Neural cell (in vitro differentiated cells): ENCODE measurements around the gene LSM12. TPM values are rescaled to one million over a fixed set of nuclear protein-coding genes. Genes with fewer than 3 reads are reported as not detected.
A peak's percentile ranks its signal among the peaks of the same experiment; 100 is the strongest.

Source experiments
- H2AFZ ChIP-seq: fragments of 200-600, 300-800 bp; sonication (generic), shearing (Covaris generic); 2 replicates; pipeline ENCODE4 v1.6.0; 2014; ENCODE audit warnings: low read depth, mild to moderate bottlenecking, antibody characterized with exemption, low read length, moderate library complexity
- H3F3A ChIP-seq: fragments of 200-600 bp; shearing (Covaris generic); 2 replicates; pipeline ENCODE4 v1.6.1; 2016; ENCODE audit warnings: mild to moderate bottlenecking, moderate library complexity, mixed read lengths, antibody characterized with exemption, low read length; ENCODE audit not compliant: insufficient read depth, poor library complexity, severe bottlenecking
- H3K27ac ChIP-seq: fragments of 200-600, 300-800 bp; sonication (generic), shearing (Covaris generic); 2 replicates; pipeline ENCODE4 v1.5.1; 2014; ENCODE audit warnings: mild to moderate bottlenecking, low read length, moderate library complexity
- H3K27me3 ChIP-seq: fragments of 300-800, 200-600 bp; sonication (generic), shearing (Covaris generic); 2 replicates; pipeline ENCODE4 v1.6.0; 2014; ENCODE audit warnings: mild to moderate bottlenecking, low read depth, low read length, moderate library complexity; ENCODE audit not compliant: insufficient read depth
- H3K36me3 ChIP-seq: fragments of 300-800, 200-600 bp; sonication (generic), shearing (Covaris generic); 2 replicates; pipeline ENCODE4 v1.5.1; 2014; ENCODE audit warnings: mild to moderate bottlenecking, antibody characterized with exemption, low read length, moderate library complexity; ENCODE audit not compliant: insufficient read depth
- H3K4me2 ChIP-seq: fragments of 300-800, 200-600 bp; sonication (generic), shearing (Covaris generic); 2 replicates; pipeline ENCODE4 v1.6.0; 2014; ENCODE audit warnings: mild to moderate bottlenecking, low read length
- H3K4me3 ChIP-seq: fragments of 300-800, 200-600 bp; sonication (generic), shearing (Covaris generic); 2 replicates; pipeline ENCODE4 v1.5.1; 2014; ENCODE audit warnings: mild to moderate bottlenecking, low read length, moderate library complexity
- H3K79me2 ChIP-seq: fragments of 200-600 bp; shearing (Covaris generic); replicated peaks from 2 replicates; pipeline ENCODE4 v1.6.0; 2014; ENCODE audit warnings: mild to moderate bottlenecking, low read length, moderate library complexity; ENCODE audit not compliant: insufficient read depth
- H3K9ac ChIP-seq: fragments of 300-800, 200-600 bp; sonication (generic), shearing (Covaris generic); 2 replicates; pipeline ENCODE4 v1.6.1; 2016; ENCODE audit warnings: mild to moderate bottlenecking, low read length, mixed read lengths
- H3K9me2 ChIP-seq: fragments of 200-600 bp; shearing (Covaris generic); 2 replicates; pipeline ENCODE4 v1.6.1; 2016; ENCODE audit warnings: mild to moderate bottlenecking, low read length, mixed read lengths; ENCODE audit not compliant: insufficient read depth
- H3K9me3 ChIP-seq: fragments of 200-600, 300-800 bp; sonication (generic), shearing (Covaris generic); 2 replicates; pipeline ENCODE4 v1.6.1; 2016; ENCODE audit warnings: mild to moderate bottlenecking, mixed run types, low read length, moderate library complexity, mixed read lengths
- H4K20me1 ChIP-seq: fragments of 200-600 bp; shearing (Covaris generic); 2 replicates; pipeline ENCODE4 v1.6.1; 2016; ENCODE audit warnings: mild to moderate bottlenecking, mixed run types; ENCODE audit not compliant: insufficient read depth
- CTCF ChIP-seq: fragments of 450-650 bp; IDR thresholded peaks from 2 replicates; pipeline ENCODE4 v1.5.1; 2014; ENCODE audit warnings: antibody characterized with exemption, mild to moderate bottlenecking, moderate library complexity; ENCODE audit not compliant: poor library complexity, severe bottlenecking
- EP300 ChIP-seq: fragments of 450-650 bp; conservative IDR thresholded peaks from 2 replicates; pipeline ENCODE4 v1.6.1; 2014; ENCODE audit warnings: antibody characterized with exemption, mild to moderate bottlenecking, moderate library complexity; ENCODE audit not compliant: poor library complexity, severe bottlenecking
- EZH2 ChIP-seq: fragments of 200-600, 300-800 bp; shearing (Covaris generic), sonication (generic); IDR thresholded peaks from 2 replicates; pipeline ENCODE4 v1.6.1; 2014; ENCODE audit warnings: antibody characterized with exemption, low read length, borderline replicate concordance, mild to moderate bottlenecking; ENCODE audit not compliant: insufficient read depth, poor library complexity, severe bottlenecking
- MXI1 ChIP-seq: fragments of 450-650 bp; conservative IDR thresholded peaks from 2 replicates; pipeline ENCODE4 v1.6.1; 2014; ENCODE audit warnings: antibody characterized with exemption, mild to moderate bottlenecking; ENCODE audit not compliant: poor library complexity, severe bottlenecking
- POLR2AphosphoS5 ChIP-seq: IDR thresholded peaks from 2 replicates; pipeline ENCODE4 v1.6.1; 2012
- RAD21 ChIP-seq: fragments of 450-650 bp; conservative IDR thresholded peaks from 2 replicates; pipeline ENCODE4 v1.6.1; 2014; ENCODE audit warnings: antibody characterized with exemption, mild to moderate bottlenecking, moderate library complexity
- SMC3 ChIP-seq: fragments of 450-650 bp; conservative IDR thresholded peaks from 2 replicates; pipeline ENCODE4 v1.6.1; 2014; ENCODE audit warnings: antibody characterized with exemption, mild to moderate bottlenecking, moderate library complexity; ENCODE audit not compliant: poor library complexity
- TAF1 ChIP-seq: IDR thresholded peaks from 2 replicates; pipeline ENCODE4 v1.6.1; 2012; ENCODE audit warnings: low read depth
- polyA plus RNA-seq: library from polyadenylated mRNA; depleted of rRNA; stranded (reverse); fragments of >200 nt; gene quantifications from 2 replicates; pipeline ENCODE4 v1.2.3, GENCODE V29; 2014
- TF ChIP-seq, protein P1 (sequence below): IDR thresholded peaks from 2 replicates; pipeline ENCODE4 v1.6.1; 2012; ENCODE audit warnings: borderline replicate concordance

Gene LSM12
- polyA plus RNA-seq, 1 donor from 2014 or later = 12.0 TPM

GRCh38 chr17:44109312-44109630, 42.8 kb upstream of the LSM12 start:
- Histone ChIP-seq H4K20me1 (peaks cover 5% of the 10 kb centered on the region), H3K4me3 (peak overlapping the region; percentile 64), H3K9me3 (no peaks in the 10 kb centered on the region), H3K4me2 (no peak overlapping the region), H3K9me2 (no peaks in the 10 kb centered on the region), H3K9ac (no peak overlapping the region), H3K79me2 (peaks cover 33% of the 10 kb centered on the region), H3K27ac (no peak overlapping the region), H3K36me3 (no peaks in the 10 kb centered on the region), H3K27me3 (no peaks in the 10 kb centered on the region), H3F3A (no peaks in the 10 kb centered on the region), H2AFZ (no peak overlapping the region)
- TF ChIP-seq TAF1 (no peak), MXI1 (no peak), RAD21 (no peak), SMC3 (no peak), EZH2 (no peak), CTCF (no peak), POLR2AphosphoS5 (no peak), EP300 (no peak)
- TF ChIP-seq, protein P1, sequence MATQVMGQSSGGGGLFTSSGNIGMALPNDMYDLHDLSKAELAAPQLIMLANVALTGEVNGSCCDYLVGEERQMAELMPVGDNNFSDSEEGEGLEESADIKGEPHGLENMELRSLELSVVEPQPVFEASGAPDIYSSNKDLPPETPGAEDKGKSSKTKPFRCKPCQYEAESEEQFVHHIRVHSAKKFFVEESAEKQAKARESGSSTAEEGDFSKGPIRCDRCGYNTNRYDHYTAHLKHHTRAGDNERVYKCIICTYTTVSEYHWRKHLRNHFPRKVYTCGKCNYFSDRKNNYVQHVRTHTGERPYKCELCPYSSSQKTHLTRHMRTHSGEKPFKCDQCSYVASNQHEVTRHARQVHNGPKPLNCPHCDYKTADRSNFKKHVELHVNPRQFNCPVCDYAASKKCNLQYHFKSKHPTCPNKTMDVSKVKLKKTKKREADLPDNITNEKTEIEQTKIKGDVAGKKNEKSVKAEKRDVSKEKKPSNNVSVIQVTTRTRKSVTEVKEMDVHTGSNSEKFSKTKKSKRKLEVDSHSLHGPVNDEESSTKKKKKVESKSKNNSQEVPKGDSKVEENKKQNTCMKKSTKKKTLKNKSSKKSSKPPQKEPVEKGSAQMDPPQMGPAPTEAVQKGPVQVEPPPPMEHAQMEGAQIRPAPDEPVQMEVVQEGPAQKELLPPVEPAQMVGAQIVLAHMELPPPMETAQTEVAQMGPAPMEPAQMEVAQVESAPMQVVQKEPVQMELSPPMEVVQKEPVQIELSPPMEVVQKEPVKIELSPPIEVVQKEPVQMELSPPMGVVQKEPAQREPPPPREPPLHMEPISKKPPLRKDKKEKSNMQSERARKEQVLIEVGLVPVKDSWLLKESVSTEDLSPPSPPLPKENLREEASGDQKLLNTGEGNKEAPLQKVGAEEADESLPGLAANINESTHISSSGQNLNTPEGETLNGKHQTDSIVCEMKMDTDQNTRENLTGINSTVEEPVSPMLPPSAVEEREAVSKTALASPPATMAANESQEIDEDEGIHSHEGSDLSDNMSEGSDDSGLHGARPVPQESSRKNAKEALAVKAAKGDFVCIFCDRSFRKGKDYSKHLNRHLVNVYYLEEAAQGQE = no peak

DNA sequence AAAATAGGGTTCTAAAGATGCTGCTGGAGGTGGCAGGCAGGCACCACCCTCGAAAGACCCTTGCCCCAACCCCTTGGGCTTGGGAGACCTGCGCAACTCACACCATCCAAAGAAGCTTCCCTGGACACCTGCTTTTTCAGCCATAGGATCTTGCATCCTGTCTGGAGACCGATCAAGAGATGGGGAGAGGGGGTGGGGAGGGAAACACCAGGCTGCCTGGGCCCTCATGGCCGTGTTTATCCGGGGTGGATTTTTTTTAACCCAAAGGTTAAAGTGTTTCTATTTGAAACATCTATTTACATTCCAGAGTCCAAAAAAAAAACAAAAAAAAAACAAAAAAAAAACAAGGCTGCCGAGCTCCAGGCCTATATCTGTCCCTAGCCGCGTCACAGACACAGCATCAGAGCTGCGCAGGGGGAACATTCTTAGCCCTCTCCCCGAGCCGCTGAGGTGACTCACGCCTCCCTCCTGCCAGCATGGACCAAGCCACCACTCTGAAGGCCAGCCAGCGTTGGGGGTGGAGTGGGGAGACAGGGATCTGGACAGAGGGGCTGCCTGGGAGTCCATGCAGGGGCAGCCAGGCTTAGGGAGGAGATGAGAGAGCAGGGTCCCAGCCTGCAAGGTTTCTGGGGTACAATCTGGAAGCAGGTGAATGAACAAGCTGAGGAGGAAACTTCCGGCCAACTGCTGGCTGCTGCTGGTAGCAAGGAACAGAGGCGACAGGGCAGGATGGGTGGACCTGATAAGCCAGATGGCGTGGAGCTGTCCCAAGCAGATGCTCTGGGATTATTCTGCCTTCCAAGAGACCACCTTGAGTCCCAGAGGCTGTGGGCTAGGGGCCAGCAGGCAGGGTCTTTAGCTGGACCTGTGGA, 42.2 kb upstream of the LSM12 start:
- peaks cover 30% of the 10 kb centered on the region for H3K79me2 ChIP-seq
- no peaks in the 10 kb centered on the region for H3K36me3 ChIP-seq
- no peak overlapping the region for H2AFZ ChIP-seq
- H4K20me1 ChIP-seq = peaks cover 5% of the 10 kb centered on the region
- no peaks in the 10 kb centered on the region for H3K27me3 ChIP-seq
- H3F3A ChIP-seq = no peaks in the 10 kb centered on the region
- TF ChIP-seq EP300 = no peak
- no peak for TF ChIP-seq RAD21
- TF ChIP-seq POLR2AphosphoS5 = no peak
- TF ChIP-seq MXI1 = no peak
- TF ChIP-seq, protein P1 = no peak
- no peak for TF ChIP-seq EZH2
- no peak for TF ChIP-seq CTCF
- no peak for TF ChIP-seq SMC3
- H3K9me2 ChIP-seq = no peaks in the 10 kb centered on the region
- H3K4me2 ChIP-seq = no peak overlapping the region
- no peak overlapping the region for H3K27ac ChIP-seq
- H3K9ac ChIP-seq = no peak overlapping the region
- peak overlapping the region; percentile 7 for H3K4me3 ChIP-seq
- H3K9me3 ChIP-seq = no peaks in the 10 kb centered on the region
